Activated T-helper 2 cell treated with anti-CD3 and anti-CD28 coated beads, Interferon-gamma antibody, Interleukin-2, Interleukin-4, amounts not matched to agents 10 μg/mL and 5 μg/mL and 100 μg/mL, durations not matched to agents 14 hours and 24 hours and 36 hours (primary cell): ENCODE measurements around the gene EFHD2. TPM values are rescaled to one million over a fixed set of nuclear protein-coding genes. Genes with fewer than 3 reads are reported as not detected.

Source experiments
- DNase-seq: peaks from one replicate; pipeline ENCODE4 v3.0.0; 2021; ENCODE audit warnings: low spot score
- H3K27ac Mint-ChIP-seq: one replicate; pipeline ENCODE4 v1.8.0; 2021; ENCODE audit warnings: mixed read lengths
- H3K27me3 Mint-ChIP-seq: one replicate; pipeline ENCODE4 v1.8.0; 2021; ENCODE audit warnings: low read depth, mixed read lengths
- H3K36me3 Mint-ChIP-seq: one replicate; pipeline ENCODE4 v1.8.0; 2021; ENCODE audit warnings: low read depth, mixed read lengths
- H3K4me1 Mint-ChIP-seq: one replicate; pipeline ENCODE4 v1.8.0; 2021; ENCODE audit warnings: low read depth, mixed read lengths
- H3K4me3 Mint-ChIP-seq: one replicate; pipeline ENCODE4 v1.8.0; 2021; ENCODE audit warnings: low read depth, mild to moderate bottlenecking, moderate library complexity, mixed read lengths
- H3K9me3 Mint-ChIP-seq: one replicate; pipeline ENCODE4 v1.8.0; 2021; ENCODE audit warnings: mixed read lengths
- intact Hi-C: fragments of 100-400 bp; cut with micrococcal nuclease; formaldehyde crosslinking; loops from one replicate; pipeline ENCODE4 v1.15.1; 2023
- total RNA-seq: library from RNA; stranded (reverse); gene quantifications from 2 replicates; pipeline ENCODE4 v1.2.3, GENCODE V29; 2022

Gene EFHD2
- total RNA-seq, 1 donor from 2014 or later = 85.2 TPM

DNA sequence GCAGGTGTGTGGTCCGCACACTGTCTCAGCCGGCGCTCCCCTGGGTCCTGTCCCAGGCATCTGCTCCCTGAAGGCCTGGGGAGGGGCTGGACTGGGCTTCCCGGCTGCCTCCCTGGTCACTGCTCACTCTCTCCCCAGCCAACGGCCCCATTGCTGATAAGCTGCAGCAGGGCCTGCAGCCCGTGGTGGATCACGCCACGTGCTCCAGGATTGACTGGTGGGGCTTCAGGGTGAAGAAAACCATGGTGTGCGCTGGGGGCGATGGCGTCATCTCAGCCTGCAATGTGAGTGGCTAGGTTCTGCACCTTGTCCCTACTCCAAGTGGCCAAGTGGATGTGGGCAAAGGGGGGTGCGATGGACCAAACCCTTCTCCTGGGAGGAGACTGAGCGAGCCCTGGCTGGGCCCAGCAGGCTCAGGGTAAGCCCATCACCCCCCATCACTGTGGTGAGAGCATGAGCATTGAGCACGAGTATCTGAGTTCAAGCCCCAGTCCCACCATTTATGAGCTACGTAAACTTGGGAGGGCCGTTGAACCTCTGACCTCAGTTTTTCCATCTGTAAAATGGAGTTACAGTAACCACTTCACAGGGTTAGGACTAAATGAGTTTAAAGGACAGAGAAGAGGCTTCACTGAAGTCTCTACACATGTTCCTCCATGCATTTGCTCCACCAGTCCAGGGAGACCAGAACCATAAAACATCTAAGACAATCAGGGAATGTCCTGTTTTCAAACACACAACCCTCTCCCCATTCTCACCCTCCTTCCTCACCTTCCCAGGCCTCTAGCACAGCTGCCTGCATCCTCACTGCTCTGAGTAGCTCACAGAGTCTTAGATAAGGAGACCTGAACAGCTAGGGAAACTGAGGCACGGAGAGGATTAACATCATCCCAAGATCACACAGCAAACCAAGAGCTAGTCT lies 35.0 kb downstream of the EFHD2 start:
- no peaks in the 10 kb centered on the region for H3K9me3 Mint-ChIP-seq
- H3K4me3 Mint-ChIP-seq = no peak overlapping the region
- intact Hi-C loops = no loop called here
- H3K27ac Mint-ChIP-seq = no peak overlapping the region
- peaks cover 7% of the 10 kb centered on the region for H3K4me1 Mint-ChIP-seq
- no peak for DNase-seq
- peaks cover 14% of the 10 kb centered on the region for H3K27me3 Mint-ChIP-seq
- H3K36me3 Mint-ChIP-seq = no peaks in the 10 kb centered on the region

DNA sequence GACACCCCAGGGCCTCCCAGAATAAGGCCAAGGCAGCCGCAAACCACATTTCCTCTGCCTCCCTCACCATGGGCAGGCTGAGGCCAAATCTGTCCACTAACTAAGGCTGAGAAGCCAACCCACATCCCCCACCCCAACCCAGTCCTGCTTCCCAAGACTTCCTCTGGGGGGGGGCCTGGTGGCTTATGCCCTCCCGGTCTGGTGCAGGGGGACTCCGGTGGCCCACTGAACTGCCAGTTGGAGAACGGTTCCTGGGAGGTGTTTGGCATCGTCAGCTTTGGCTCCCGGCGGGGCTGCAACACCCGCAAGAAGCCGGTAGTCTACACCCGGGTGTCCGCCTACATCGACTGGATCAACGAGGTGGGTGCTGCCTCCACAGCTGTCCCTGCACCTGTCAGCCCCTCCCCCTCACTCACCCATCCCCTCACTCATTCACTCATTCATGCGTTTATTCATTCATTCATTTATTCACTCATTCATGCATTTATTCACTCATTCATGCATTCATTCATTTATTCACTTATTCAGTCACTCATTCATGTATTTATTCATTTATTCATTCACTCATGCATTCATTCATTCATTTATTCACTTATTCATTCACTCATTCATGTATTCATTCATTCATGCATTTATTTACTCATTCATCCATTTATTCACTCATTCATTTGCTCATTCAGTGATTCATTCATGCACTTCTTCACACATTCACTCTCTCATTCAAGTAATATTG lies 35.9 kb downstream of the EFHD2 start:
- no peaks in the 10 kb centered on the region for H3K9me3 Mint-ChIP-seq
- no peak for DNase-seq
- H3K4me3 Mint-ChIP-seq = no peak overlapping the region
- intact Hi-C loops = no loop called here
- H3K36me3 Mint-ChIP-seq = no peaks in the 10 kb centered on the region
- peaks cover 7% of the 10 kb centered on the region for H3K4me1 Mint-ChIP-seq
- H3K27ac Mint-ChIP-seq = no peak overlapping the region
- peaks cover 15% of the 10 kb centered on the region for H3K27me3 Mint-ChIP-seq

GRCh38 chr1:15446212-15446611 lies 36.5 kb downstream of the EFHD2 start:
- DNase-seq = no peak
- Mint-ChIP-seq H3K9me3 (no peaks in the 10 kb centered on the region), H3K4me1 (peaks cover 7% of the 10 kb centered on the region), H3K27me3 (peaks cover 15% of the 10 kb centered on the region), H3K36me3 (no peaks in the 10 kb centered on the region), H3K4me3 (no peak overlapping the region), H3K27ac (no peak overlapping the region)
- intact Hi-C loops = no loop called here

DNA sequence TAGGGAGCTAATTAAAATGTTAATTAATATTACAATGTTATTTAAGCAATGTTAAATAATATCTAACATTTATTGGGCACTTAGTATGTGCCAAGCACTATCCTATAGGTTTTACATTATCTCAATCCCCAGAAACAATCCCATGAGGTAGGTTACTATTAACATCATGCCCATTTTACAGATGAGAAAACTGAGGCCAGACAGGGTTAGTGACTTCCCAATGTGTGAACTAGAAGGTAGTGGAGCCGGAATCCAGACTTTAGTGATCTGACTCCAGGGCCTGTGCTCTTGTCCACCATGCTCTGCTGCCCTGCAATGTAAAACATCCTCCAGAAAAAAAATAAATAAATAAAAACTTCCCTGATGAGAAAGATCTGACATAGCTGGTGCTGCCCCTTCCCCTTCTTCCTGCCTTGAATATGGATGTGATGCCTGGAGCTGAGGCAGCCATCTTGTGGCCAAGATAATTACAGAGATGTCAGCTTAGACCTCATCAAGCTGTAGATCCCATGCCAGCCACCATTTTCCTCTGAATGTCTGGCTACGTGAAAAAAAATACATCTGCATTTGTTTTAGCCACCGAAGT lies 39.3 kb downstream of the EFHD2 start:
- no peaks in the 10 kb centered on the region for H3K9me3 Mint-ChIP-seq
- peaks cover 7% of the 10 kb centered on the region for H3K4me1 Mint-ChIP-seq
- no peak overlapping the region for H3K4me3 Mint-ChIP-seq
- DNase-seq = no peak
- peaks cover 14% of the 10 kb centered on the region for H3K27me3 Mint-ChIP-seq
- no peaks in the 10 kb centered on the region for H3K36me3 Mint-ChIP-seq
- no peak overlapping the region for H3K27ac Mint-ChIP-seq
- intact Hi-C loops = no loop called here

DNA sequence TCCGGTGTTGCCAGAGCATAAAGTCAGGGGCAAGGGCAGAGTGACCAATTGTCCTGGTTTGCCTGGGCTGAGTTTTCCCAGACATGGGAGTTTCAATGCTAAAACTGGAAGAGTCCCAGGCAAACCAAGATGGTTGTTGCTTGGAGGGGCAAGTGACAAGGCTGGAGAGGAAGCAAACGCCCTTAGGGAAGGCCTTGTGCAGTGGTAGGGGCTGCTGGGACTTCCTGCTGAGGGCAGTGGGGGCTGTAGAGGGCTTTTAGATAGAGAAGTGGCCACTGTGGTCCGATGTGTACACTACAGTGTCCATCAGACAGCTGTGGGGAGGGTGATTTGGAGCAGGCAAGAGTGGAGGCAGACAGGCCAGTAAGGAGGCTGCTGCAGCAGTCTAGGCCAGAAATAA lies 39.9 kb downstream of the EFHD2 start:
- peaks cover 7% of the 10 kb centered on the region for H3K4me1 Mint-ChIP-seq
- H3K4me3 Mint-ChIP-seq = no peak overlapping the region
- no peak overlapping the region for H3K27ac Mint-ChIP-seq
- no peak for DNase-seq
- no peaks in the 10 kb centered on the region for H3K36me3 Mint-ChIP-seq
- intact Hi-C loops = no loop called here
- H3K27me3 Mint-ChIP-seq = peaks cover 14% of the 10 kb centered on the region
- H3K9me3 Mint-ChIP-seq = no peaks in the 10 kb centered on the region

DNA sequence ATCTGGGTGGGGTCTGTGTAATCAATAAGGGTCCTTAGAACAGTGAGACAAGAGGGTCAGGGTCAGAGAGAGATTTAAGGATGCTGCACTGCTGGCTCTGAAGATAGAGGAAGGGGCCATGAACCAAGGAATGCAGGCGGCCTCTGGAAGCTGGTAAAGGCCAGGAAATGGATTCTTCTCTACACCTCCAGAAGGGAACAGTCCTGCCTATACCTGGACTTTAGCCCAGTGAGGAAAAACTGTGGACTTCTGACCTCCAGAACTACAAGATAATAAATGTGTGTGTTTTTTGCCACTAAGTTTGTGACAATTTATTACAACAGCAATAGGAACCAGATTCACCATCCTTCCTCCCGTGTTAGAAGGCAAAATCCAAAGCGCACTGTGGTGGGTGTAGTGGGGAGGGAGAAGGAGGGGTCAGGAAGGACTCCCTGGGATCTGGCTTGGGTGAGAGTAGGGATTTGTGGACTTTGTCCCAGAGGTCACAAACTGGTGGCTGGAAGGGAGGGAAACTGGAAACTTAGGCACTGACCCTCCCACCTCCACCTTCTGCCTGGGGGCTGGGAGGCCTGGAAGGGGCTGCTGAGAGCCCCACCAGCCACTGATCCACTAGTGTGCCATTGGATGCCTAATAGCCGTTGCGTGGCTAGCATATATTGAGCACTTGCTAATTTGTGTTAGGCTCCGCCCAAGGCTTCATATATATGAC lies 41.5 kb downstream of the EFHD2 start:
- Mint-ChIP-seq H3K4me1 (no peaks in the 10 kb centered on the region), H3K36me3 (no peaks in the 10 kb centered on the region), H3K27ac (no peak overlapping the region), H3K27me3 (peaks cover 5% of the 10 kb centered on the region), H3K9me3 (no peaks in the 10 kb centered on the region), H3K4me3 (no peak overlapping the region)
- intact Hi-C loops = no loop called here
- no peak for DNase-seq

- Mint-ChIP-seq H3K27me3 (peaks cover 5% of the 10 kb centered on the region), H3K9me3 (no peaks in the 10 kb centered on the region), H3K4me3 (no peak overlapping the region), H3K4me1 (no peaks in the 10 kb centered on the region), H3K36me3 (no peaks in the 10 kb centered on the region), H3K27ac (no peak overlapping the region)
- no peak for DNase-seq
- intact Hi-C loops = no loop called here
Measured at GRCh38 chr1:15452216-15452615, 42.5 kb downstream of the EFHD2 start.

DNA sequence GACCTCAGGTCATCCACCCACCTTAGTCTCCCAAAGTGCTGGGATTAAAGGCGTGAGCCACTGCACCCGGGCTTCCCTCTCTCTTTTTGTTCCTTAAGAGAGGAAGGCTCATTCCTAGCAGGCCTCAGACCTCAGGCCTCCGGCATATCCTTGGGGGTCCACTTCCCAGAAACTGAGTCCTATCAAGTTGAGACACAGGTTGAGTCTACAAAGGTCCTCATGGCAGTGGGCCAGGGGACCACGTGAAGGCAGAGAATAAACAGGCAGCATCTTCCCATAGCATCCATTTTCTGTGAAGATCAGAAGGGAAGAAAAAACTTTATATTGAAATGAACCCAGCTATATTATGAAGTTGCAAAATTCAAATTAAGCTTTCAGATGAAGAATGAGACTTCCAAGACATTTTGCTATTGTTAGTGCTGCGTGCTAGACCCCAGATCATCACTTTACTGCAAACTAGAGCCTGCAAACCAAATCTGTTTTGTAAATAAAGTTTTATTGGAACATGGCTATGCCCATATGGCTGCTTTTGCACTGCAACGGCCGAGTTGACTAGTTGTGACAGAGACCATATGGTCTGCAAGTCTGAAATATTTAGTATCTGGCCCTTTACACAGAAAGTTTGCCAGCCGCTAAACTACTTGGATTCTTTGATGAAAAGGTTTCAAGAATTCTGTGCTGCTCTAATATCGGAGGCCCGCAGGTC lies 43.3 kb downstream of the EFHD2 start:
- H3K27ac Mint-ChIP-seq = no peak overlapping the region

GRCh38 chr1:15453734-15454133 lies 44.0 kb downstream of the EFHD2 start:
- intact Hi-C loops = no loop called here
- Mint-ChIP-seq H3K27me3 (peaks cover 5% of the 10 kb centered on the region), H3K27ac (no peak overlapping the region), H3K4me1 (no peaks in the 10 kb centered on the region), H3K36me3 (no peaks in the 10 kb centered on the region), H3K4me3 (no peak overlapping the region), H3K9me3 (no peaks in the 10 kb centered on the region)
- DNase-seq = no peak

More for the DNA sequence above, 43.3 kb downstream of the EFHD2 start:
- Mint-ChIP-seq H3K36me3 (no peaks in the 10 kb centered on the region), H3K9me3 (no peaks in the 10 kb centered on the region), H3K4me3 (no peak overlapping the region), H3K27me3 (peaks cover 5% of the 10 kb centered on the region), H3K4me1 (no peaks in the 10 kb centered on the region)
- intact Hi-C loops = no loop called here
- DNase-seq = no peak

- Mint-ChIP-seq H3K4me1 (no peaks in the 10 kb centered on the region), H3K36me3 (no peaks in the 10 kb centered on the region), H3K27ac (no peak overlapping the region), H3K9me3 (no peaks in the 10 kb centered on the region), H3K27me3 (peaks cover 5% of the 10 kb centered on the region), H3K4me3 (no peak overlapping the region)
- intact Hi-C loops = no loop called here
- DNase-seq = no peak
Measured at GRCh38 chr1:15454256-15454655, 44.6 kb downstream of the EFHD2 start.

DNA sequence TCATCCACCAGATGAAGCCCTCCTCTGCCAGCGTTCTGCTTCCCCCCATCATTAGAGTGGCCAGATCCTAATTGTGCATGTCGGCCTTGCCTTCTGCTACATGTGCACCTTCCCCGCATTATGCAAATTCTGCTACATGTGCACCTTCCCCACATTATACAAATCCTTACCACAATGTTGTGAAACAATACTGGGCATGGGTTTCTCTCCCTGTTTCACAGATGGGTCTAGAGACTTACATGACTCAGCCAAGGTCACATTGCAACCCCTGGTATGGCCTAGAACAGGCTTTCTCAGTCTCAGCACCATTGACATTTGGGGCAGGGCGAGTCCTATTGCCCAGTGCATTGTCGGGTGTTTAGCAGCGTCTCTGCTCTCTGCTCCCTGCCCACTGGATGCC lies 45.8 kb downstream of the EFHD2 start:
- H3K9me3 Mint-ChIP-seq = no peaks in the 10 kb centered on the region
- no peaks in the 10 kb centered on the region for H3K36me3 Mint-ChIP-seq
- H3K4me3 Mint-ChIP-seq = no peak overlapping the region

GRCh38 chr1:15456313-15456954 lies 46.7 kb downstream of the EFHD2 start, which contains the start of gene CELA2A:
TSS of gene CELA2A (plus strand) at chr1:15456732. CDS start at chr1:15456754, 22 bp downstream.
- Mint-ChIP-seq H3K9me3 (no peaks in the 10 kb centered on the region), H3K4me3 (no peak within 1 kb of the TSS), H3K4me1 (no peaks in the 10 kb centered on the region), H3K27me3 (no peaks in the 10 kb centered on the region), H3K27ac (no peak within 1 kb of the TSS), H3K36me3 (no peaks in the 10 kb centered on the region)
- intact Hi-C loops = no loop called here
- no peak for DNase-seq

More for the DNA sequence above, 45.8 kb downstream of the EFHD2 start:
- intact Hi-C loops = no loop called here
- Mint-ChIP-seq H3K4me1 (no peaks in the 10 kb centered on the region), H3K27me3 (no peaks in the 10 kb centered on the region), H3K27ac (no peak overlapping the region)
- no peak for DNase-seq
